ENCODE results near the gene HOXA7.

HOXA7 gene

GRCh38 chr7:27192546-27193334 lies 36.3 kb upstream of the HOXA7 start:
- no peak for TF ChIP-seq CTCF (IDR thresholded peaks at IDR 0.05; ENCODE audit: insufficient read depth, low read depth, low read length, missing control alignments)
- H3K4me3 ChIP-seq (ENCODE audit: low read depth, low read length), result peak overlapping the region; percentile 12; the same call in 1 of the 2 replicates
- DNase-seq (ENCODE audit: low read depth), result no peak

- H3K4me3 ChIP-seq (ENCODE audit: low read depth, low read length), result no peak overlapping the region
- DNase-seq (ENCODE audit: low read depth), result no peak
- no peak for TF ChIP-seq CTCF (IDR thresholded peaks at IDR 0.05; ENCODE audit: insufficient read depth, low read depth, low read length, missing control alignments)
Observed at GRCh38 chr7:27191833-27192545, 35.5 kb upstream of the HOXA7 start.

GRCh38 chr7:27191161-27191731 lies 34.8 kb upstream of the HOXA7 start:
- no peak overlapping the region for H3K4me3 ChIP-seq (ENCODE audit: low read depth, low read length)
- no peak for TF ChIP-seq CTCF (IDR thresholded peaks at IDR 0.05; ENCODE audit: insufficient read depth, low read depth, low read length, missing control alignments)
- no peak for DNase-seq (ENCODE audit: low read depth)

GRCh38 chr7:27189997-27190748 lies 33.7 kb upstream of the HOXA7 start:
- DNase-seq (ENCODE audit: low read depth), result no peak
- TF ChIP-seq CTCF (IDR thresholded peaks at IDR 0.05; ENCODE audit: insufficient read depth, low read depth, low read length, missing control alignments), result no peak
- H3K4me3 ChIP-seq (ENCODE audit: low read depth, low read length), result no peak overlapping the region

- H3K4me3 ChIP-seq (ENCODE audit: low read depth, low read length), result no peak overlapping the region
Observed at GRCh38 chr7:27189295-27189996, 33.0 kb upstream of the HOXA7 start.

More at GRCh38 chr7:27189295-27189996, 33.0 kb upstream of the HOXA7 start:
- TF ChIP-seq CTCF (IDR thresholded peaks at IDR 0.05; ENCODE audit: insufficient read depth, low read depth, low read length, missing control alignments), result no peak
- no peak for DNase-seq (ENCODE audit: low read depth)

Measured in GM12865 (cell line).